ENCODE measurements around the gene JPH3. TPM values are rescaled to one million over a fixed set of nuclear protein-coding genes. Genes with fewer than 3 reads are reported as not detected.
A peak's percentile ranks its signal among the peaks of the same experiment; 100 is the strongest.

Gene JPH3
- total and polyA plus RNA-seq, 10 of the 15 experiments (the other 5 are each of a cell fraction or from before 2014, with no cell fraction given): 0.05 TPM; not detected in 9

DNA sequence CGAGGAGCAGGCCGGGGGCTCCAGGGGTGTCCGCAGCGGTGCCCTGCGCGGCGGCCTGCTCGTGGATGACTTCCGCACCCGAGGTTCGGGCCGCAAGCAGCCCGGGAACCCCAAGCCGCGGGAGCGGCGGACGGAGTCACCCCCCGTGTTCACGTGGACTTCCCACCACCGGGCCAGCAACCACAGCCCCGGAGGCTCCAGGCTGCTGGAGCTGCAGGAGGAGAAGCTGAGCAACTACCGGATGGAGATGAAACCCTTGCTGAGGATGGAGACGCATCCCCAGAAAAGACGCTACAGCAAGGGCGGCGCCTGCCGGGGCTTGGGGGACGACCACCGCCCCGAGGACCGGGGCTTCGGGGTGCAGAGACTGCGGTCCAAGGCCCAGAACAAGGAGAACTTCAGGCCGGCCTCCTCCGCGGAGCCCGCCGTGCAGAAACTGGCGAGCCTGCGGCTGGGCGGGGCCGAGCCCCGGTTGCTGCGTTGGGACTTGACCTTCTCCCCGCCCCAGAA, 87.7 kb downstream of the JPH3 start:
- ChIA-PET SMC1A (ENCODE audit: uncharacterized antibody, unreplicated experiment) (no interaction called here), CTCF (interaction anchor here (0.7 kb wide), 1 partner anchor 160 kb away, joined by 4 read pairs; no protein-coding TSS in a partner anchor), RAD21 (ENCODE audit: unreplicated experiment) (no interaction called here), POLR2A (interaction anchor here (0.6 kb wide), 1 partner anchor 1314 kb away, joined by 3 read pairs; no protein-coding TSS in a partner anchor)
- Histone ChIP-seq H3K9ac (ENCODE audit: control insufficient read depth, insufficient read depth, low read length) (no peak overlapping the region), H2AFZ (ENCODE audit: control insufficient read depth, low read depth, low read length) (no peak overlapping the region), H3K9me3 (replicated peaks; ENCODE audit: control insufficient read depth, insufficient read depth, low read length) (no peaks in the 10 kb centered on the region), H3K4me1 (ENCODE audit: control insufficient read depth, insufficient read depth, low read length) (no peaks in the 10 kb centered on the region), H3K4me3 (no peak overlapping the region), H3K4me2 (ENCODE audit: control insufficient read depth, insufficient read depth) (no peak overlapping the region), H3K79me2 (ENCODE audit: control insufficient read depth, insufficient read depth, low read length) (no peaks in the 10 kb centered on the region), H4K20me1 (ENCODE audit: control insufficient read depth, insufficient read depth) (no peaks in the 10 kb centered on the region), H3K27ac (ENCODE audit: control insufficient read depth, insufficient read depth) (no peak overlapping the region), H3K27me3 (replicated peaks in 1 of 2; ENCODE audit: control insufficient read depth in 2 of 2, insufficient read depth in 2 of 2, low read length in 1 of 2) (no peaks in the 10 kb centered on the region), H3K36me3 (ENCODE audit: control insufficient read depth in 2 of 2, insufficient read depth in 2 of 2, low read length in 1 of 2) (peaks cover 0 to 1% of the 10 kb centered on the region in 2 experiments; a peak in 2 of 4 replicates)
- WGBS (ENCODE audit: insufficient coverage, insufficient replicate concordance, low lambda C conversion rate, missing lambda C conversion rate): 90% methylated on average over 33 of the region's 46 CpGs
- intact Hi-C loops (cut with micrococcal nuclease; ENCODE audit: unreplicated experiment): no loop called here
- ATAC-seq (no peak), DNase-seq (ENCODE audit: low read depth, low spot score) (no peak), FAIRE-seq (no peak)
- BruUV-seq (replicated peaks): no TSS peak
- TF ChIP-seq, protein P1, sequence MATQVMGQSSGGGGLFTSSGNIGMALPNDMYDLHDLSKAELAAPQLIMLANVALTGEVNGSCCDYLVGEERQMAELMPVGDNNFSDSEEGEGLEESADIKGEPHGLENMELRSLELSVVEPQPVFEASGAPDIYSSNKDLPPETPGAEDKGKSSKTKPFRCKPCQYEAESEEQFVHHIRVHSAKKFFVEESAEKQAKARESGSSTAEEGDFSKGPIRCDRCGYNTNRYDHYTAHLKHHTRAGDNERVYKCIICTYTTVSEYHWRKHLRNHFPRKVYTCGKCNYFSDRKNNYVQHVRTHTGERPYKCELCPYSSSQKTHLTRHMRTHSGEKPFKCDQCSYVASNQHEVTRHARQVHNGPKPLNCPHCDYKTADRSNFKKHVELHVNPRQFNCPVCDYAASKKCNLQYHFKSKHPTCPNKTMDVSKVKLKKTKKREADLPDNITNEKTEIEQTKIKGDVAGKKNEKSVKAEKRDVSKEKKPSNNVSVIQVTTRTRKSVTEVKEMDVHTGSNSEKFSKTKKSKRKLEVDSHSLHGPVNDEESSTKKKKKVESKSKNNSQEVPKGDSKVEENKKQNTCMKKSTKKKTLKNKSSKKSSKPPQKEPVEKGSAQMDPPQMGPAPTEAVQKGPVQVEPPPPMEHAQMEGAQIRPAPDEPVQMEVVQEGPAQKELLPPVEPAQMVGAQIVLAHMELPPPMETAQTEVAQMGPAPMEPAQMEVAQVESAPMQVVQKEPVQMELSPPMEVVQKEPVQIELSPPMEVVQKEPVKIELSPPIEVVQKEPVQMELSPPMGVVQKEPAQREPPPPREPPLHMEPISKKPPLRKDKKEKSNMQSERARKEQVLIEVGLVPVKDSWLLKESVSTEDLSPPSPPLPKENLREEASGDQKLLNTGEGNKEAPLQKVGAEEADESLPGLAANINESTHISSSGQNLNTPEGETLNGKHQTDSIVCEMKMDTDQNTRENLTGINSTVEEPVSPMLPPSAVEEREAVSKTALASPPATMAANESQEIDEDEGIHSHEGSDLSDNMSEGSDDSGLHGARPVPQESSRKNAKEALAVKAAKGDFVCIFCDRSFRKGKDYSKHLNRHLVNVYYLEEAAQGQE (IDR thresholded peaks at IDR 0.05; ENCODE audit: low read depth, low read length): no peak
- TF ChIP-seq STAT3 (IDR thresholded peaks at IDR 0.05; ENCODE audit: low read depth, low read length): no peak
- no peak for TF ChIP-seq CHD2 (IDR thresholded peaks at IDR 0.05; ENCODE audit: borderline replicate concordance, low read depth, low read length)
- no peak for TF ChIP-seq HCFC1 (IDR thresholded peaks at IDR 0.05; ENCODE audit: low read length)
- TF ChIP-seq, protein P2, sequence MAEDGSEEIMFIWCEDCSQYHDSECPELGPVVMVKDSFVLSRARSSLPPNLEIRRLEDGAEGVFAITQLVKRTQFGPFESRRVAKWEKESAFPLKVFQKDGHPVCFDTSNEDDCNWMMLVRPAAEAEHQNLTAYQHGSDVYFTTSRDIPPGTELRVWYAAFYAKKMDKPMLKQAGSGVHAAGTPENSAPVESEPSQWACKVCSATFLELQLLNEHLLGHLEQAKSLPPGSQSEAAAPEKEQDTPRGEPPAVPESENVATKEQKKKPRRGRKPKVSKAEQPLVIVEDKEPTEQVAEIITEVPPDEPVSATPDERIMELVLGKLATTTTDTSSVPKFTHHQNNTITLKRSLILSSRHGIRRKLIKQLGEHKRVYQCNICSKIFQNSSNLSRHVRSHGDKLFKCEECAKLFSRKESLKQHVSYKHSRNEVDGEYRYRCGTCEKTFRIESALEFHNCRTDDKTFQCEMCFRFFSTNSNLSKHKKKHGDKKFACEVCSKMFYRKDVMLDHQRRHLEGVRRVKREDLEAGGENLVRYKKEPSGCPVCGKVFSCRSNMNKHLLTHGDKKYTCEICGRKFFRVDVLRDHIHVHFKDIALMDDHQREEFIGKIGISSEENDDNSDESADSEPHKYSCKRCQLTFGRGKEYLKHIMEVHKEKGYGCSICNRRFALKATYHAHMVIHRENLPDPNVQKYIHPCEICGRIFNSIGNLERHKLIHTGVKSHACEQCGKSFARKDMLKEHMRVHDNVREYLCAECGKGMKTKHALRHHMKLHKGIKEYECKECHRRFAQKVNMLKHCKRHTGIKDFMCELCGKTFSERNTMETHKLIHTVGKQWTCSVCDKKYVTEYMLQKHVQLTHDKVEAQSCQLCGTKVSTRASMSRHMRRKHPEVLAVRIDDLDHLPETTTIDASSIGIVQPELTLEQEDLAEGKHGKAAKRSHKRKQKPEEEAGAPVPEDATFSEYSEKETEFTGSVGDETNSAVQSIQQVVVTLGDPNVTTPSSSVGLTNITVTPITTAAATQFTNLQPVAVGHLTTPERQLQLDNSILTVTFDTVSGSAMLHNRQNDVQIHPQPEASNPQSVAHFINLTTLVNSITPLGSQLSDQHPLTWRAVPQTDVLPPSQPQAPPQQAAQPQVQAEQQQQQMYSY (CRISPR knock-in tag; IDR thresholded peaks at IDR 0.05): no peak
- TF ChIP-seq POLR2A (IDR thresholded peaks at IDR 0.05; ENCODE audit: low read depth, low read length): 0 out of 2 replicates have a peak, but pooled peaks have one; percentile 6
- TF ChIP-seq CBX3 (IDR thresholded peaks at IDR 0.05; ENCODE audit: borderline replicate concordance, low read depth): no peak
- in situ Hi-C loops (cut with MboI): no loop called here

Data from GM12878 (cell line).